ENCODE data around the gene PLAGL2. TPM values are rescaled to one million over a fixed set of nuclear protein-coding genes. Genes with fewer than 3 reads are reported as not detected.

PLAGL2 gene
- total and polyA plus RNA-seq, 2 of the 8 experiments (the other 6 are each of a cell fraction or from before 2014, with no cell fraction given) = 20.6 to 25.4 TPM

- Histone ChIP-seq H3K18ac (ENCODE audit: extremely low read depth, low read length) (no peak overlapping the region), H3K4ac (replicated peaks; ENCODE audit: insufficient read length, low read depth, low read length) (no peak overlapping the region), H2AFZ (ENCODE audit: low read length) (no peak overlapping the region), H3K9me3 (ENCODE audit: insufficient read depth in 2 of 2, low read depth in 1 of 2, low read length in 1 of 2) (peaks cover 0 to 4% of the 10 kb centered on the region in 2 experiments; a peak in 1 of 4 replicates), H3K79me2 (ENCODE audit: control insufficient read depth in 1 of 2, insufficient read depth in 2 of 2, low read length in 2 of 2) (peaks cover 0 to 8% of the 10 kb centered on the region in 2 experiments; a peak in 1 of 4 replicates), H2BK20ac (ENCODE audit: low read length) (no peak overlapping the region), H2BK12ac (ENCODE audit: low read depth, low read length) (no peak overlapping the region), H2BK120ac (replicated peaks; ENCODE audit: low read depth, low read length) (no peak overlapping the region), H3K56ac (replicated peaks; ENCODE audit: insufficient read length, low read depth, low read length) (no peak overlapping the region), H4K8ac (ENCODE audit: extremely low read depth, insufficient read depth, low read length) (no peak overlapping the region; the same call in 1 of the 2 replicates), H4K91ac (replicated peaks; ENCODE audit: insufficient read length, low read length) (no peak overlapping the region), H2BK15ac (ENCODE audit: low read length) (no peak overlapping the region), H3K4me1 (replicated peaks in 1 of 4; ENCODE audit: control insufficient read depth in 3 of 4, insufficient read depth in 4 of 4, low read length in 3 of 4) (peaks cover 2 to 21% (median 18%) of the 10 kb centered on the region in 4 experiments), H3K14ac (ENCODE audit: insufficient read length) (no peak overlapping the region), H4K5ac (ENCODE audit: insufficient read length, low read depth, low read length) (no peak overlapping the region), H3K9ac (replicated peaks in 1 of 4; ENCODE audit: extremely low read depth in 1 of 4, low read depth in 3 of 4, low read length in 3 of 4) (no peak overlapping the region), H2BK5ac (ENCODE audit: low read depth, low read length) (no peak overlapping the region), H3K4me3 (ENCODE audit: extremely low read depth in 1 of 4, insufficient read depth in 2 of 4, low read depth in 3 of 4, low read length in 4 of 4) (no peak overlapping the region), H3K4me2 (ENCODE audit: insufficient read depth in 1 of 2, low read depth in 2 of 2, low read length in 2 of 2) (peak overlapping the region in 1 of 2 experiments; percentile 55; a peak in 1 of 4 replicates), H4K20me1 (replicated peaks in 1 of 2; ENCODE audit: control insufficient read depth in 1 of 2, insufficient read depth in 2 of 2, low read length in 2 of 2) (peaks cover 7 to 14% of the 10 kb centered on the region in 2 experiments), H3K36me3 (ENCODE audit: control insufficient read depth in 2 of 4, insufficient read depth in 4 of 4, low read length in 3 of 4) (peaks cover 15 to 18% (median 16%) of the 10 kb centered on the region in 4 experiments), H3K79me1 (ENCODE audit: low read depth, low read length) (0 out of 2 replicates have a peak, but pooled peaks cover 4% of the 10 kb centered on the region), H3K27ac (ENCODE audit: low read depth, low read length) (no peak overlapping the region), H3K27me3 (replicated peaks in 1 of 4; ENCODE audit: control insufficient read depth in 3 of 4, extremely low read depth in 1 of 4, insufficient read depth in 3 of 4, low read length in 3 of 4) (no peaks in the 10 kb centered on the region), H3K23ac (ENCODE audit: insufficient read length) (no peak overlapping the region), H3K23me2 (ENCODE audit: low read depth, low read length) (peaks cover 4% of the 10 kb centered on the region; the same call in 1 of the 2 replicates), H2AK5ac (ENCODE audit: low read depth, low read length) (no peak overlapping the region)
- POLR2A ChIA-PET (ENCODE audit: partially characterized antibody) = interaction anchor here (0.6 to 5.6 kb wide), 5 partner anchors 10 to 465 kb away, joined by 3 to 77 read pairs (median 4); partner anchors contain the start of genes PLAGL2 and POFUT1
- DNase-seq (ENCODE audit: low read depth in 1 of 2, low spot score in 2 of 2) (no peak), FAIRE-seq (no peak)
- CTCF ChIA-PET (ENCODE audit: partially characterized antibody) = interaction anchor here (0.8 to 1.2 kb wide), 2 partner anchors 13 to 161 kb away, joined by 3 read pairs; no protein-coding TSS in a partner anchor
- 94% methylated on average over 3 of the region's 3 CpGs; no CpG with 5 or more reads in 1 of the 2 experiments for WGBS, 2 experiments (ENCODE audit: extremely low coverage in 1 of 2, insufficient coverage in 1 of 2, insufficient read length in 1 of 2, insufficient replicate concordance in 2 of 2, low coverage in 1 of 2, low lambda C conversion rate in 2 of 2, missing lambda C conversion rate in 1 of 2)
- TF ChIP-seq BACH1 (IDR thresholded peaks at IDR 0.05; ENCODE audit: low read length) (no peak), SP4 (IDR thresholded peaks at IDR 0.05; ENCODE audit: low read length) (no peak), EP300 (IDR thresholded peaks at IDR 0.05; ENCODE audit: borderline replicate concordance in 1 of 2, low read depth in 2 of 2, low read length in 2 of 2) (no peak), GABPA (IDR thresholded peaks at IDR 0.05; ENCODE audit: borderline replicate concordance, insufficient read depth, low read length) (no peak), RAD21 (IDR thresholded peaks at IDR 0.05 in 1 of 2, conservative IDR thresholded peaks at IDR 0.05 in 1 of 2; ENCODE audit: low read depth in 2 of 2, low read length in 2 of 2) (no peak), RNF2 (IDR thresholded peaks at IDR 0.05; ENCODE audit: borderline replicate concordance, low read depth, low read length, missing control alignments, poor library complexity, severe bottlenecking) (no peak)
- TF ChIP-seq, protein P1, sequence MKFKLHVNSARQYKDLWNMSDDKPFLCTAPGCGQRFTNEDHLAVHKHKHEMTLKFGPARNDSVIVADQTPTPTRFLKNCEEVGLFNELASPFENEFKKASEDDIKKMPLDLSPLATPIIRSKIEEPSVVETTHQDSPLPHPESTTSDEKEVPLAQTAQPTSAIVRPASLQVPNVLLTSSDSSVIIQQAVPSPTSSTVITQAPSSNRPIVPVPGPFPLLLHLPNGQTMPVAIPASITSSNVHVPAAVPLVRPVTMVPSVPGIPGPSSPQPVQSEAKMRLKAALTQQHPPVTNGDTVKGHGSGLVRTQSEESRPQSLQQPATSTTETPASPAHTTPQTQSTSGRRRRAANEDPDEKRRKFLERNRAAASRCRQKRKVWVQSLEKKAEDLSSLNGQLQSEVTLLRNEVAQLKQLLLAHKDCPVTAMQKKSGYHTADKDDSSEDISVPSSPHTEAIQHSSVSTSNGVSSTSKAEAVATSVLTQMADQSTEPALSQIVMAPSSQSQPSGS (IDR thresholded peaks at IDR 0.05; ENCODE audit: low read length) = no peak
- TF ChIP-seq, protein P2, sequence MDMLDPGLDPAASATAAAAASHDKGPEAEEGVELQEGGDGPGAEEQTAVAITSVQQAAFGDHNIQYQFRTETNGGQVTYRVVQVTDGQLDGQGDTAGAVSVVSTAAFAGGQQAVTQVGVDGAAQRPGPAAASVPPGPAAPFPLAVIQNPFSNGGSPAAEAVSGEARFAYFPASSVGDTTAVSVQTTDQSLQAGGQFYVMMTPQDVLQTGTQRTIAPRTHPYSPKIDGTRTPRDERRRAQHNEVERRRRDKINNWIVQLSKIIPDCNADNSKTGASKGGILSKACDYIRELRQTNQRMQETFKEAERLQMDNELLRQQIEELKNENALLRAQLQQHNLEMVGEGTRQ (IDR thresholded peaks at IDR 0.05; ENCODE audit: low read length) = no peak
Measured at GRCh38 chr20:32191422-32191821, 16.1 kb downstream of the PLAGL2 start.

All from H1 (cell line).